Astrocyte (in vitro differentiated cells and primary cell): ENCODE results near the gene LRP1B. TPM values are rescaled to one million over a fixed set of nuclear protein-coding genes. Genes with fewer than 3 reads are reported as not detected.

Experiments used
- DNase-seq: peaks from one replicate; pipeline ENCODE4 v3.0.0-alpha.2; 2010; ENCODE audit warnings: low read depth
- FAIRE-seq: peaks from 2 replicates; lab custom pipeline; 2011; peaks lifted over from hg19 to GRCh38; lab: Jason Lieb, UNC
- H2AFZ ChIP-seq: 2 replicates; pipeline ENCODE4 v1.6.0; 2012; ENCODE audit warnings: low read depth, low read length, inconsistent platforms
- H3K27ac ChIP-seq: 2 replicates; pipeline ENCODE4 v1.5.1; 2011; ENCODE audit warnings: low read depth, low read length, inconsistent platforms
- H3K27me3 ChIP-seq: 2 replicates; pipeline ENCODE4 v1.6.0; 2011; ENCODE audit warnings: low read length, inconsistent platforms; ENCODE audit not compliant: insufficient read depth
- H3K36me3 ChIP-seq: 2 replicates; pipeline ENCODE4 v1.5.1; 2011; ENCODE audit warnings: low read length, inconsistent platforms; ENCODE audit not compliant: insufficient read depth
- H3K4me1 ChIP-seq: 2 replicates; pipeline ENCODE4 v1.5.1; 2011; ENCODE audit warnings: low read length, inconsistent platforms; ENCODE audit not compliant: insufficient read depth
- H3K4me2 ChIP-seq: 2 replicates; pipeline ENCODE4 v1.6.0; 2012; ENCODE audit warnings: low read length, inconsistent platforms
- H3K4me3 ChIP-seq: 2 replicates; pipeline ENCODE4 v1.5.1; 2011; ENCODE audit warnings: low read depth, mild to moderate bottlenecking, low read length, inconsistent platforms; ENCODE audit not compliant: insufficient read depth
- H3K79me2 ChIP-seq: 2 replicates; pipeline ENCODE4 v1.6.0; 2012; ENCODE audit warnings: mild to moderate bottlenecking, low read length, inconsistent platforms; ENCODE audit not compliant: insufficient read depth
- H3K9ac ChIP-seq: 2 replicates; pipeline ENCODE4 v1.6.0; 2012; ENCODE audit warnings: mild to moderate bottlenecking, low read length, inconsistent platforms
- H3K9me3 ChIP-seq: 2 replicates; pipeline ENCODE4 v1.5.1; 2012; ENCODE audit warnings: low read depth, mild to moderate bottlenecking, low read length, inconsistent platforms; ENCODE audit not compliant: insufficient read depth
- H4K20me1 ChIP-seq: 2 replicates; pipeline ENCODE4 v1.6.0; 2012; ENCODE audit warnings: low read length, inconsistent platforms; ENCODE audit not compliant: insufficient read depth
- H3K27ac Mint-ChIP-seq: one replicate; pipeline ENCODE4 v1.8.0; 2021; ENCODE audit warnings: mild to moderate bottlenecking, mixed read lengths; ENCODE audit not compliant: unreplicated experiment
- H3K27me3 Mint-ChIP-seq: one replicate; pipeline ENCODE4 v1.8.0; 2021; ENCODE audit warnings: low read depth, mixed read lengths; ENCODE audit not compliant: unreplicated experiment
- H3K36me3 Mint-ChIP-seq: one replicate; pipeline ENCODE4 v1.8.0; 2021; ENCODE audit warnings: low read depth, mixed read lengths; ENCODE audit not compliant: unreplicated experiment
- H3K4me1 Mint-ChIP-seq: one replicate; pipeline ENCODE4 v1.8.0; 2021; ENCODE audit warnings: low read depth, mixed read lengths; ENCODE audit not compliant: unreplicated experiment
- H3K4me3 Mint-ChIP-seq: one replicate; pipeline ENCODE4 v1.8.0; 2021; ENCODE audit warnings: mild to moderate bottlenecking, moderate library complexity, mixed read lengths; ENCODE audit not compliant: unreplicated experiment
- H3K9me3 Mint-ChIP-seq: one replicate; pipeline ENCODE4 v1.8.0; 2021; ENCODE audit warnings: mild to moderate bottlenecking, mixed read lengths; ENCODE audit not compliant: unreplicated experiment
- EZH2 ChIP-seq: IDR thresholded peaks from 2 replicates; pipeline ENCODE4 v1.6.1; 2012; ENCODE audit warnings: mild to moderate bottlenecking, low read length, inconsistent platforms; ENCODE audit not compliant: insufficient read depth
- total RNA-seq: library from RNA; stranded (reverse); gene quantifications from 2 replicates; pipeline ENCODE4 v1.2.1, GENCODE V29; 2021
- TF ChIP-seq, protein P1 (sequence below): IDR thresholded peaks from 2 replicates; pipeline ENCODE4 v1.5.1; 2011; ENCODE audit warnings: low read depth, mild to moderate bottlenecking, inconsistent platforms, low read length, moderate library complexity; ENCODE audit not compliant: insufficient read depth

Gene LRP1B
- total RNA-seq, 1 donor from 2014 or later: 1.5 TPM

GRCh38 chr2:141887363-141887762, 243.5 kb downstream of the LRP1B start:
- Histone ChIP-seq H3K27me3 (no peaks in the 10 kb centered on the region), H4K20me1 (no peaks in the 10 kb centered on the region), H3K27ac (no peak overlapping the region), H3K9ac (no peak overlapping the region), H2AFZ (no peak overlapping the region), H3K36me3 (no peaks in the 10 kb centered on the region), H3K4me1 (no peaks in the 10 kb centered on the region), H3K9me3 (no peaks in the 10 kb centered on the region), H3K79me2 (no peaks in the 10 kb centered on the region), H3K4me3 (no peak overlapping the region), H3K4me2 (no peak overlapping the region)
- Mint-ChIP-seq H3K36me3 (no peaks in the 10 kb centered on the region), H3K27me3 (no peaks in the 10 kb centered on the region), H3K9me3 (no peaks in the 10 kb centered on the region), H3K4me1 (no peaks in the 10 kb centered on the region), H3K27ac (no peak overlapping the region), H3K4me3 (no peak overlapping the region)
- TF ChIP-seq, protein P1, sequence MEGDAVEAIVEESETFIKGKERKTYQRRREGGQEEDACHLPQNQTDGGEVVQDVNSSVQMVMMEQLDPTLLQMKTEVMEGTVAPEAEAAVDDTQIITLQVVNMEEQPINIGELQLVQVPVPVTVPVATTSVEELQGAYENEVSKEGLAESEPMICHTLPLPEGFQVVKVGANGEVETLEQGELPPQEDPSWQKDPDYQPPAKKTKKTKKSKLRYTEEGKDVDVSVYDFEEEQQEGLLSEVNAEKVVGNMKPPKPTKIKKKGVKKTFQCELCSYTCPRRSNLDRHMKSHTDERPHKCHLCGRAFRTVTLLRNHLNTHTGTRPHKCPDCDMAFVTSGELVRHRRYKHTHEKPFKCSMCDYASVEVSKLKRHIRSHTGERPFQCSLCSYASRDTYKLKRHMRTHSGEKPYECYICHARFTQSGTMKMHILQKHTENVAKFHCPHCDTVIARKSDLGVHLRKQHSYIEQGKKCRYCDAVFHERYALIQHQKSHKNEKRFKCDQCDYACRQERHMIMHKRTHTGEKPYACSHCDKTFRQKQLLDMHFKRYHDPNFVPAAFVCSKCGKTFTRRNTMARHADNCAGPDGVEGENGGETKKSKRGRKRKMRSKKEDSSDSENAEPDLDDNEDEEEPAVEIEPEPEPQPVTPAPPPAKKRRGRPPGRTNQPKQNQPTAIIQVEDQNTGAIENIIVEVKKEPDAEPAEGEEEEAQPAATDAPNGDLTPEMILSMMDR: no peak
- TF ChIP-seq EZH2: no peak
- FAIRE-seq (no peak), DNase-seq (no peak)

- Histone ChIP-seq H3K36me3 (no peaks in the 10 kb centered on the region), H3K79me2 (no peaks in the 10 kb centered on the region), H3K4me3 (no peak overlapping the region), H3K9me3 (no peaks in the 10 kb centered on the region), H3K4me2 (no peak overlapping the region), H3K9ac (no peak overlapping the region), H3K4me1 (no peaks in the 10 kb centered on the region), H4K20me1 (no peaks in the 10 kb centered on the region), H3K27me3 (no peaks in the 10 kb centered on the region), H3K27ac (no peak overlapping the region), H2AFZ (no peak overlapping the region)
- no peak for FAIRE-seq
- Mint-ChIP-seq H3K9me3 (no peaks in the 10 kb centered on the region), H3K4me1 (no peaks in the 10 kb centered on the region), H3K27ac (no peak overlapping the region), H3K27me3 (no peaks in the 10 kb centered on the region), H3K4me3 (no peak overlapping the region), H3K36me3 (no peaks in the 10 kb centered on the region)
- peak; percentile 2 for DNase-seq
- TF ChIP-seq EZH2: no peak
- TF ChIP-seq, protein P1: no peak
Measured at GRCh38 chr2:141878016-141878415, 252.8 kb downstream of the LRP1B start.

DNA sequence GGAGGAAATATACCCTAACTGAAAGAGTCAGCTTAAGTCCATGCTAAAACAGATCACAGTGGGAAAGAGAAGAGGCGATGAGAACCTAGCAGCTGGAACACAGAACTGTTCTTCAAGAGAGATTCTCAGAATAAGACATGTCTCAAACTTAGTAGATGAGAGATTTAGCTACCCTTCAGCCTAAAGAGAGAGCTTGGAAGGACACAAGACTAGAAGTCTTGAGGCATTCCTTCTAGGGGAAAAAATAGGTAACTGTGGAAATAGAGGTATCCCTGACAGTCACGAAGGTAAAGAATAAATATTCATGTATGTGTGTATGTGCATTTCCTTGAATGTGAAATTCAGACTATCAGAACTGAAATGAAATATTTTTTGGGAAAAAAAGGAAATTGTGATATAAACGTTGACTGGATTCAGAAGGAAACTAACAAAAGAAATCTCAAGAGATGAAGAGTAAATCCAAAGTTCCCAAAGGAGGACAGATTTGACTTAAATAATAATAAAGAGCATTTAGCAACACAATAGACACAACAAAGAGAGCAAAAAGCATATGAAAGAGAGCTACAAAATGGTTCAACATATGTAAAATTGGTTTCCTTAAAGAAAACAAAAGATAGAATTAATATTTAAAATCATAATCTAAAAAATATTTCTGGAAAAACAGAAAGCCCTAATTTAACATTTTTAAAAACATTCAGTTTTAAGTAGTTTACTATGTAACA, 258.7 kb downstream of the LRP1B start:
- Mint-ChIP-seq H3K9me3 (no peaks in the 10 kb centered on the region), H3K27me3 (no peaks in the 10 kb centered on the region), H3K4me1 (no peaks in the 10 kb centered on the region), H3K4me3 (no peak overlapping the region), H3K36me3 (no peaks in the 10 kb centered on the region), H3K27ac (no peak overlapping the region)
- DNase-seq: no peak
- Histone ChIP-seq H2AFZ (no peak overlapping the region), H3K9me3 (no peaks in the 10 kb centered on the region), H3K4me2 (no peak overlapping the region), H3K27me3 (no peaks in the 10 kb centered on the region), H3K27ac (no peak overlapping the region), H3K4me3 (no peak overlapping the region), H3K79me2 (no peaks in the 10 kb centered on the region), H3K9ac (no peak overlapping the region), H3K36me3 (no peaks in the 10 kb centered on the region), H3K4me1 (no peaks in the 10 kb centered on the region), H4K20me1 (no peaks in the 10 kb centered on the region)
- TF ChIP-seq, protein P1: no peak
- TF ChIP-seq EZH2: no peak
- no peak for FAIRE-seq
